HEK293 (cell line): ENCODE data around the gene NAV2.

Experiments
- FEZF1 ChIP-seq: fragments of 450-650 bp; formaldehyde crosslinking; IDR thresholded peaks from 2 replicates; pipeline ENCODE4 v1.5.1; 2016; ENCODE audit warnings: missing biosample characterization, missing genetic modification characterization
- GLI4 ChIP-seq: fragments of 450-650 bp; formaldehyde crosslinking; IDR thresholded peaks from 2 replicates; pipeline ENCODE4 v1.5.1; 2016; ENCODE audit warnings: missing biosample characterization, missing genetic modification characterization
- IKZF3 ChIP-seq: fragments of 450-650 bp; IDR thresholded peaks from 2 replicates; pipeline ENCODE4 v1.5.0; 2018; ENCODE audit warnings: missing biosample characterization, mild to moderate bottlenecking, missing genetic modification characterization, moderate library complexity
- KLF1 ChIP-seq: fragments of 450-650 bp; formaldehyde crosslinking; IDR thresholded peaks from 2 replicates; pipeline ENCODE4 v1.5.1; 2016; ENCODE audit warnings: missing biosample characterization, missing genetic modification characterization
- KLF10 ChIP-seq: fragments of 450-650 bp; IDR thresholded peaks from 2 replicates; pipeline ENCODE4 v1.5.1; 2018; ENCODE audit warnings: missing biosample characterization, mild to moderate bottlenecking, missing genetic modification characterization
- MYNN ChIP-seq: fragments of 450-650 bp; formaldehyde crosslinking; IDR thresholded peaks from 2 replicates; pipeline ENCODE4 v1.5.1; 2016; ENCODE audit warnings: missing biosample characterization, missing genetic modification characterization, borderline replicate concordance
- SETDB1 ChIP-seq: IDR thresholded peaks from one replicate; pipeline ENCODE4 v1.6.1; 2017; ENCODE audit warnings: mild to moderate bottlenecking, low read length, moderate library complexity, mixed read lengths; ENCODE audit not compliant: insufficient read length
- SP2 ChIP-seq: fragments of 450-650 bp; formaldehyde crosslinking; IDR thresholded peaks from 2 replicates; pipeline ENCODE4 v1.5.1; 2016; ENCODE audit warnings: missing biosample characterization, missing genetic modification characterization
- YY1 ChIP-seq: fragments of 450-650 bp; formaldehyde crosslinking; IDR thresholded peaks from 2 replicates; pipeline ENCODE4 v1.5.1; 2018; ENCODE audit warnings: missing biosample characterization, missing genetic modification characterization
- ZBTB48 ChIP-seq: fragments of 450-650 bp; formaldehyde crosslinking; IDR thresholded peaks from 2 replicates; pipeline ENCODE4 v1.5.1; 2016; ENCODE audit warnings: missing biosample characterization, missing genetic modification characterization
- ZFHX2 ChIP-seq: fragments of 450-650 bp; formaldehyde crosslinking; conservative IDR thresholded peaks from 2 replicates; pipeline ENCODE4 v1.5.1; 2016; ENCODE audit warnings: missing biosample characterization, missing genetic modification characterization
- ZNF138 ChIP-seq: fragments of 450-650 bp; formaldehyde crosslinking; IDR thresholded peaks from 2 replicates; pipeline ENCODE4 v1.5.1; 2016; ENCODE audit warnings: missing biosample characterization, missing genetic modification characterization, borderline replicate concordance
- ZNF174 ChIP-seq: fragments of 450-650 bp; formaldehyde crosslinking; IDR thresholded peaks from 2 replicates; pipeline ENCODE4 v1.5.0; 2017; ENCODE audit warnings: missing biosample characterization, mild to moderate bottlenecking, missing genetic modification characterization
- ZNF202 ChIP-seq: fragments of 450-650 bp; formaldehyde crosslinking; IDR thresholded peaks from 2 replicates; pipeline ENCODE4 v1.5.1; 2016; ENCODE audit warnings: missing biosample characterization, missing genetic modification characterization, borderline replicate concordance
- ZNF214 ChIP-seq: fragments of 450-650 bp; formaldehyde crosslinking; IDR thresholded peaks from 2 replicates; pipeline ENCODE4 v1.5.1; 2017; ENCODE audit warnings: missing biosample characterization, mild to moderate bottlenecking, missing genetic modification characterization, borderline replicate concordance
- ZNF223 ChIP-seq: fragments of 450-650 bp; formaldehyde crosslinking; IDR thresholded peaks from 2 replicates; pipeline ENCODE4 v1.5.1; 2016; ENCODE audit warnings: missing biosample characterization, missing genetic modification characterization
- ZNF23 ChIP-seq: fragments of 450-650 bp; formaldehyde crosslinking; IDR thresholded peaks from 2 replicates; pipeline ENCODE4 v1.5.1; 2016; ENCODE audit warnings: missing biosample characterization, missing genetic modification characterization, borderline replicate concordance
- ZNF366 ChIP-seq: fragments of 450-650 bp; formaldehyde crosslinking; conservative IDR thresholded peaks from 2 replicates; pipeline ENCODE4 v1.5.1; 2016; ENCODE audit warnings: missing biosample characterization, missing genetic modification characterization
- ZNF510 ChIP-seq: fragments of 450-650 bp; formaldehyde crosslinking; IDR thresholded peaks from 2 replicates; pipeline ENCODE4 v1.5.1; 2018; ENCODE audit warnings: mild to moderate bottlenecking, missing genetic modification characterization, missing biosample characterization; ENCODE audit not compliant: insufficient replicate concordance
- ZNF555 ChIP-seq: fragments of 450-650 bp; formaldehyde crosslinking; conservative IDR thresholded peaks from 2 replicates; pipeline ENCODE4 v1.5.1; 2017; ENCODE audit warnings: missing biosample characterization, mild to moderate bottlenecking, missing genetic modification characterization, inconsistent platforms
- ZNF561 ChIP-seq: fragments of 450-650 bp; IDR thresholded peaks from 2 replicates; pipeline ENCODE4 v1.5.1; 2018; ENCODE audit warnings: missing biosample characterization, missing genetic modification characterization, borderline replicate concordance
- ZNF629 ChIP-seq: fragments of 450-650 bp; formaldehyde crosslinking; IDR thresholded peaks from 2 replicates; pipeline ENCODE4 v1.5.1; 2017; ENCODE audit warnings: missing biosample characterization, missing genetic modification characterization
- ZNF707 ChIP-seq: fragments of 450-650 bp; formaldehyde crosslinking; IDR thresholded peaks from 2 replicates; pipeline ENCODE4 v1.5.1; 2016; ENCODE audit warnings: missing biosample characterization, missing genetic modification characterization
- ZNF747 ChIP-seq: fragments of 450-650 bp; formaldehyde crosslinking; IDR thresholded peaks from 2 replicates; pipeline ENCODE4 v1.5.1; 2016; ENCODE audit warnings: missing biosample characterization, missing genetic modification characterization
- ZSCAN23 ChIP-seq: fragments of 450-650 bp; formaldehyde crosslinking; IDR thresholded peaks from 2 replicates; pipeline ENCODE4 v1.5.1; 2016; ENCODE audit warnings: missing biosample characterization, missing genetic modification characterization
- ZXDB ChIP-seq: fragments of 450-650 bp; formaldehyde crosslinking; IDR thresholded peaks from 2 replicates; pipeline ENCODE4 v1.5.1; 2016; ENCODE audit warnings: missing biosample characterization, missing genetic modification characterization
- TF ChIP-seq, protein P1 (sequence below): fragments of 450-650 bp; formaldehyde crosslinking; IDR thresholded peaks from 2 replicates; pipeline ENCODE4 v1.5.1; 2017; ENCODE audit warnings: missing biosample characterization, missing genetic modification characterization
- TF ChIP-seq, protein P2 (sequence below): fragments of 450-650 bp; formaldehyde crosslinking; IDR thresholded peaks from 2 replicates; pipeline ENCODE4 v1.5.1; 2016; ENCODE audit warnings: missing biosample characterization, missing genetic modification characterization
- TF ChIP-seq, protein P3 (sequence below): fragments of 450-650 bp; formaldehyde crosslinking; IDR thresholded peaks from 2 replicates; pipeline ENCODE4 v1.5.1; 2016; ENCODE audit warnings: missing biosample characterization, missing genetic modification characterization
- TF ChIP-seq, protein P4 (sequence below): fragments of 450-650 bp; formaldehyde crosslinking; IDR thresholded peaks from 2 replicates; pipeline ENCODE4 v1.5.1; 2016; ENCODE audit warnings: missing biosample characterization, missing genetic modification characterization
- TF ChIP-seq, protein P5 (sequence below): fragments of 450-650 bp; formaldehyde crosslinking; IDR thresholded peaks from 2 replicates; pipeline ENCODE4 v1.5.1; 2016; ENCODE audit warnings: missing biosample characterization, missing genetic modification characterization
- TF ChIP-seq, protein P6 (sequence below): fragments of 450-650 bp; formaldehyde crosslinking; IDR thresholded peaks from 2 replicates; pipeline ENCODE4 v1.5.1; 2016; ENCODE audit warnings: missing biosample characterization, missing genetic modification characterization
- TF ChIP-seq, protein P7 (sequence below): fragments of 450-650 bp; formaldehyde crosslinking; IDR thresholded peaks from 2 replicates; pipeline ENCODE4 v1.5.1; 2016; ENCODE audit warnings: missing biosample characterization, missing genetic modification characterization

Gene NAV2

DNA sequence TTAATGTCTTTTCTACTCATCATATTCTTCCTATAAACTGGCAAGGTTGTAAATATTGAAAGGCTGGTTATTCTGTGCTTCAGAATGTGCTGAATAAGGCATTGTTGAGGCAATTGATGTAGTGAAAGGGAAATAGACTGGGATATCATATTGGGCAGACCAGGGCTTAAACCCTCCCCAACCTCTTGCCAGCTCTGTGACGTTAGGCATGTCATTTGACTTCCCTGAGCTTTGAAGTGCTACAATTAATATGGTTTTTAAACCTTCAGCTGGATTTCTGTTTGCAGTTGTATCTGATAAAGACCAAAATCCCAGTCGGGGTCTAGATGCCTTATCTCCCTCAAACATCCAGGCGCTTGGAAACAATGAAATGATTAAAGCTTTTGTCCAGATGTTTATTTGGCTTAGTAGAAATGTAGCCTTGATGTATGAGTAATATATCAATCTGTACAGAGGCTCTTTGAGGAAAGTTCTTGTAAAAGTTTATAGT, 239.5 kb downstream of the NAV2 start (continued):
- TF ChIP-seq, protein P1, sequence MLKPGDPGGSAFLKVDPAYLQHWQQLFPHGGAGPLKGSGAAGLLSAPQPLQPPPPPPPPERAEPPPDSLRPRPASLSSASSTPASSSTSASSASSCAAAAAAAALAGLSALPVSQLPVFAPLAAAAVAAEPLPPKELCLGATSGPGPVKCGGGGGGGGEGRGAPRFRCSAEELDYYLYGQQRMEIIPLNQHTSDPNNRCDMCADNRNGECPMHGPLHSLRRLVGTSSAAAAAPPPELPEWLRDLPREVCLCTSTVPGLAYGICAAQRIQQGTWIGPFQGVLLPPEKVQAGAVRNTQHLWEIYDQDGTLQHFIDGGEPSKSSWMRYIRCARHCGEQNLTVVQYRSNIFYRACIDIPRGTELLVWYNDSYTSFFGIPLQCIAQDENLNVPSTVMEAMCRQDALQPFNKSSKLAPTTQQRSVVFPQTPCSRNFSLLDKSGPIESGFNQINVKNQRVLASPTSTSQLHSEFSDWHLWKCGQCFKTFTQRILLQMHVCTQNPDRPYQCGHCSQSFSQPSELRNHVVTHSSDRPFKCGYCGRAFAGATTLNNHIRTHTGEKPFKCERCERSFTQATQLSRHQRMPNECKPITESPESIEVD (tag by site-specific recombination): peak; percentile 93
- TF ChIP-seq ZFHX2 (tag by site-specific recombination) (no peak), GLI4 (no peak), ZNF747 (tag by site-specific recombination) (no peak), KLF10 (peak; percentile 54; the same call in 1 of the 2 replicates), ZNF23 (no peak), ZNF707 (tag by site-specific recombination) (no peak), MYNN (tag by site-specific recombination) (no peak), FEZF1 (tag by site-specific recombination) (peak; percentile 91), SP2 (tag by site-specific recombination) (no peak), ZNF138 (tag by site-specific recombination) (no peak), ZNF366 (tag by site-specific recombination) (peak; percentile 32; the same call in 1 of the 2 replicates), ZNF629 (tag by site-specific recombination) (peak; percentile 67), ZSCAN23 (tag by site-specific recombination) (no peak), ZBTB48 (tag by site-specific recombination) (no peak), ZNF202 (tag by site-specific recombination) (no peak), YY1 (tag by site-specific recombination) (0 out of 2 replicates have a peak, but pooled peaks have one; percentile 31), ZNF174 (tag by site-specific recombination) (no peak), KLF1 (tag by site-specific recombination) (no peak), ZXDB (tag by site-specific recombination) (peak; percentile 64), ZNF223 (no peak), ZNF214 (tag by site-specific recombination) (peak; percentile 96), IKZF3 (tag by site-specific recombination) (peak; percentile 73), SETDB1 (no peak), ZNF555 (tag by site-specific recombination) (no peak), ZNF510 (tag by site-specific recombination) (no peak), ZNF561 (tag by site-specific recombination) (0 out of 2 replicates have a peak, but pooled peaks have one; percentile 30)
- TF ChIP-seq, protein P2, sequence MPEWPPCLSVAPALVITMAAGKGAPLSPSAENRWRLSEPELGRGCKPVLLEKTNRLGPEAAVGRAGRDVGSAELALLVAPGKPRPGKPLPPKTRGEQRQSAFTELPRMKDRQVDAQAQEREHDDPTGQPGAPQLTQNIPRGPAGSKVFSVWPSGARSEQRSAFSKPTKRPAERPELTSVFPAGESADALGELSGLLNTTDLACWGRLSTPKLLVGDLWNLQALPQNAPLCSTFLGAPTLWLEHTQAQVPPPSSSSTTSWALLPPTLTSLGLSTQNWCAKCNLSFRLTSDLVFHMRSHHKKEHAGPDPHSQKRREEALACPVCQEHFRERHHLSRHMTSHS (tag by site-specific recombination): peak; percentile 71; the same call in 1 of the 2 replicates
- TF ChIP-seq, protein P3, sequence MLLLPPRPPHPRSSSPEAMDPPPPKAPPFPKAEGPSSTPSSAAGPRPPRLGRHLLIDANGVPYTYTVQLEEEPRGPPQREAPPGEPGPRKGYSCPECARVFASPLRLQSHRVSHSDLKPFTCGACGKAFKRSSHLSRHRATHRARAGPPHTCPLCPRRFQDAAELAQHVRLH (tag by site-specific recombination): peak; percentile 48; the same call in 1 of the 2 replicates
- TF ChIP-seq, protein P4, sequence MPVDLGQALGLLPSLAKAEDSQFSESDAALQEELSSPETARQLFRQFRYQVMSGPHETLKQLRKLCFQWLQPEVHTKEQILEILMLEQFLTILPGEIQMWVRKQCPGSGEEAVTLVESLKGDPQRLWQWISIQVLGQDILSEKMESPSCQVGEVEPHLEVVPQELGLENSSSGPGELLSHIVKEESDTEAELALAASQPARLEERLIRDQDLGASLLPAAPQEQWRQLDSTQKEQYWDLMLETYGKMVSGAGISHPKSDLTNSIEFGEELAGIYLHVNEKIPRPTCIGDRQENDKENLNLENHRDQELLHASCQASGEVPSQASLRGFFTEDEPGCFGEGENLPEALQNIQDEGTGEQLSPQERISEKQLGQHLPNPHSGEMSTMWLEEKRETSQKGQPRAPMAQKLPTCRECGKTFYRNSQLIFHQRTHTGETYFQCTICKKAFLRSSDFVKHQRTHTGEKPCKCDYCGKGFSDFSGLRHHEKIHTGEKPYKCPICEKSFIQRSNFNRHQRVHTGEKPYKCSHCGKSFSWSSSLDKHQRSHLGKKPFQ (tag by site-specific recombination): peak; percentile 54; the same call in 1 of the 2 replicates
- TF ChIP-seq, protein P5, sequence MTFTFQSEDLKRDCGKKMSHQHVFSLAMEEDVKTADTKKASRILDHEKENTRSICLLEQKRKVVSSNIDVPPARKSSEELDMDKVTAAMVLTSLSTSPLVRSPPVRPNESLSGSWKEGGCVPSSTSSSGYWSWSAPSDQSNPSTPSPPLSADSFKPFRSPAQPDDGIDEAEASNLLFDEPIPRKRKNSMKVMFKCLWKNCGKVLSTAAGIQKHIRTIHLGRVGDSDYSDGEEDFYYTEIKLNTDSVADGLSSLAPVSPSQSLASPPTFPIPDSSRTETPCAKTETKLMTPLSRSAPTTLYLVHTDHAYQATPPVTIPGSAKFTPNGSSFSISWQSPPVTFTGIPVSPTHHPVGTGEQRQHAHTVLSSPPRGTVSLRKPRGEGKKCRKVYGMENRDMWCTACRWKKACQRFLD (tag by site-specific recombination): no peak
- TF ChIP-seq, protein P6, sequence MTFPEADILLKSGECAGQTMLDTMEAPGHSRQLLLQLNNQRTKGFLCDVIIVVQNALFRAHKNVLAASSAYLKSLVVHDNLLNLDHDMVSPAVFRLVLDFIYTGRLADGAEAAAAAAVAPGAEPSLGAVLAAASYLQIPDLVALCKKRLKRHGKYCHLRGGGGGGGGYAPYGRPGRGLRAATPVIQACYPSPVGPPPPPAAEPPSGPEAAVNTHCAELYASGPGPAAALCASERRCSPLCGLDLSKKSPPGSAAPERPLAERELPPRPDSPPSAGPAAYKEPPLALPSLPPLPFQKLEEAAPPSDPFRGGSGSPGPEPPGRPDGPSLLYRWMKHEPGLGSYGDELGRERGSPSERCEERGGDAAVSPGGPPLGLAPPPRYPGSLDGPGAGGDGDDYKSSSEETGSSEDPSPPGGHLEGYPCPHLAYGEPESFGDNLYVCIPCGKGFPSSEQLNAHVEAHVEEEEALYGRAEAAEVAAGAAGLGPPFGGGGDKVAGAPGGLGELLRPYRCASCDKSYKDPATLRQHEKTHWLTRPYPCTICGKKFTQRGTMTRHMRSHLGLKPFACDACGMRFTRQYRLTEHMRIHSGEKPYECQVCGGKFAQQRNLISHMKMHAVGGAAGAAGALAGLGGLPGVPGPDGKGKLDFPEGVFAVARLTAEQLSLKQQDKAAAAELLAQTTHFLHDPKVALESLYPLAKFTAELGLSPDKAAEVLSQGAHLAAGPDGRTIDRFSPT (tag by site-specific recombination): 0 out of 2 replicates have a peak, but pooled peaks have one; percentile 13
- TF ChIP-seq, protein P7, sequence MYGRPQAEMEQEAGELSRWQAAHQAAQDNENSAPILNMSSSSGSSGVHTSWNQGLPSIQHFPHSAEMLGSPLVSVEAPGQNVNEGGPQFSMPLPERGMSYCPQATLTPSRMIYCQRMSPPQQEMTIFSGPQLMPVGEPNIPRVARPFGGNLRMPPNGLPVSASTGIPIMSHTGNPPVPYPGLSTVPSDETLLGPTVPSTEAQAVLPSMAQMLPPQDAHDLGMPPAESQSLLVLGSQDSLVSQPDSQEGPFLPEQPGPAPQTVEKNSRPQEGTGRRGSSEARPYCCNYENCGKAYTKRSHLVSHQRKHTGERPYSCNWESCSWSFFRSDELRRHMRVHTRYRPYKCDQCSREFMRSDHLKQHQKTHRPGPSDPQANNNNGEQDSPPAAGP (tag by site-specific recombination): no peak
